ENCODE measurements around the gene HOXA1.
"Not testable (repeated sequence)": the region's sequence is repeated elsewhere in the genome, so short reads cannot be mapped to it uniquely, and the experiment has no call there.

HOXA1 gene

DNA sequence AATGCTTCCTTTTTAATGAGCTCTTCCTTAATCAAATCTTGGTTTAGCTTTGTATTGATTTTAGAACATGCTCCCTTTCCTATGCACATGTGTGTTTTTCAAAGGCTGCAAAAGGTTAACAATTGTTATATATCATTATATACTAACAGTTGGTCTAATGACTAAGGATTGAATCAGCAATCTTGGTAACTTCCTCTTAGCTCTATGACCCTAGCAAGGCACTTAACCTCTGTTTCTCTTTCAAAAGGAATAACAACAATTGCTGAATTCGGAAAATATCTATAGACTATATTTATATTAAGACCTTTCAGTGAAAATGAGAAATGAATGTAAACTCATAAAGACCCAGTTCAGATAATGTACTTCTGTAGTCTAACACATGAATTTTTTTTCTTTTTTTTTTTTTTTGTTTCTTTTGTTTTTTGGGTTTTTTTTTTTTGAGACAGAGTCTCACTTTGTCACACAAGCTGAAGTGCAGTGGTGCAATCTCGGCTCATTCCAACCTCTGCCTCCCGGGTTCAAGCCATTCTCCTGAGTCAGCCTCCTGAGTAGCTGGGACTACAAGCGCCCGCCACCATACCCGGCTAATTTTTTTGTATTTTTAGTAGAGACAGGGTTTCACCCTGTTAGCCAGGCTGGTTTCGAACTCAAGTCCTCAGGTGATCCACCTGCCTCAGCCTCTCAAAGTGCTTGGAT lies 48.8 kb downstream of the HOXA1 start:
- no peak for DNase-seq (ENCODE audit: low read depth, low spot score)

GRCh38 chr7:27045972-27046371 lies 49.8 kb downstream of the HOXA1 start:
- not testable (repeated sequence) for DNase-seq (ENCODE audit: low read depth, low spot score)

DNA sequence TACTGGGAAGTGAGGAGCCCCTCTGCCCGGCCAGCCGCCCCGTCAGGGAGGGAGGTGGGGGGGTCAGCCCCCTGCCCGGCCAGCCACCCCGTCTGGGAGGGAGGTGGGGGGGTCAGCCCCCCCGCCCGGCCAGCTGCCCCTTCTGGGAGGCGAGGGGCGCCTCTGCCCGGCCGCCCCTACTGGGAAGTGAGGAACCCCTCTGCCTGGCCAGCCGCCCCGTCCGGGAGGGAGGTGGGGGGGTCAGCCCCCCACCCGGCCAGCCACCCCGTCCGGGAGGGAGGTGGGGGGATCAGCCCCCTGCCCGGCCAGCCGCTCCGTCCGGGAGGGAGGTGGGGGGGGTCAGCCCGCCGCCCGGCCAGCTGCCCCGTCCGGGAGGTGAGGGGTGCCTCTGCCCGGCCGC lies 50.7 kb downstream of the HOXA1 start:
- DNase-seq (ENCODE audit: low read depth, low spot score) = not testable (repeated sequence)

Data from activated CD4-positive, CD25-positive, alpha-beta regulatory T cell treated with anti-CD3 and anti-CD28 coated beads, Interleukin-2, amount 50 U/mL, for 16 hours (primary cell).